GM12878 (cell line): Measurements from ENCODE around the gene TMEM87A. TPM values are rescaled to one million over a fixed set of nuclear protein-coding genes. Genes with fewer than 3 reads are reported as not detected.
A peak's percentile ranks its signal among the peaks of the same experiment; 100 is the strongest.

Experiments used
- ATAC-seq: fragments of 200-7000 bp; cut with Tn5 transposase; 3 replicates; pipeline ENCODE4 v1.9.1; 2020; ENCODE audit warnings: mild to moderate bottlenecking, moderate library complexity
- BruUV-seq: library from RNA; stranded (reverse); fragments of 400-500 nt; replicated peaks from 2 replicates; lab custom pipeline; 2021; lab: Mats Ljungman, UMichigan
- CTCF ChIA-PET: fragments of 300-600 bp; sonication (Branson Sonifier 250); formaldehyde crosslinking; extraction: SDS; loops from one replicate; lab custom pipeline; 2021; ENCODE audit warnings: inconsistent platforms; lab: Yijun Ruan, JAX
- POLR2A ChIA-PET: fragments of 350-600 bp; formaldehyde crosslinking; extraction: SDS; loops from one replicate; lab custom pipeline; 2021; ENCODE audit warnings: inconsistent platforms; lab: Charles Lee
- RAD21 ChIA-PET: fragments of 300-600 bp; sonication (Branson Sonifier 250); formaldehyde crosslinking; loops from one replicate; lab custom pipeline; 2023; ENCODE audit warnings: antibody characterized with exemption; ENCODE audit not compliant: unreplicated experiment; lab: Charles Lee
- SMC1A ChIA-PET: fragments of 300-600 bp; sonication (Branson Sonifier 250); formaldehyde crosslinking; loops from one replicate; lab custom pipeline; 2023; ENCODE audit not compliant: unreplicated experiment, uncharacterized antibody; lab: Charles Lee
- DNase-seq: peaks from one replicate; pipeline ENCODE4 v3.0.0-alpha.2; 2011; ENCODE audit warnings: low read depth, low spot score
- FAIRE-seq: peaks from 3 replicates; lab custom pipeline; 2011; peaks lifted over from hg19 to GRCh38; lab: Jason Lieb, UNC
- H2AFZ ChIP-seq: 2 replicates; pipeline ENCODE4 v1.6.0; 2011; ENCODE audit warnings: low read depth, low read length, control low read depth; ENCODE audit not compliant: control insufficient read depth
- H3K27ac ChIP-seq: 2 replicates; pipeline ENCODE4 v1.5.1; 2011; ENCODE audit warnings: control low read depth; ENCODE audit not compliant: control insufficient read depth, insufficient read depth
- H3K27me3 ChIP-seq, 2 experiments: replicated peaks in 1 of 2; 2 replicates each; pipeline versions ENCODE4 v1.6.0 to v1.6.1; 2011; ENCODE audit warnings: low read length in 1 of 2; ENCODE audit not compliant: control insufficient read depth in 2 of 2, insufficient read depth in 2 of 2
- H3K36me3 ChIP-seq, 2 experiments: 2 replicates each; pipeline ENCODE4 v1.5.1; 2011; ENCODE audit warnings: low read length in 1 of 2; ENCODE audit not compliant: control insufficient read depth in 2 of 2, insufficient read depth in 2 of 2
- H3K4me1 ChIP-seq: 2 replicates; pipeline ENCODE4 v1.6.1; 2011; ENCODE audit warnings: mild to moderate bottlenecking, low read length, moderate library complexity, mixed read lengths; ENCODE audit not compliant: control insufficient read depth, insufficient read depth
- H3K4me2 ChIP-seq: 2 replicates; pipeline ENCODE4 v1.6.0; 2011; ENCODE audit warnings: control low read depth; ENCODE audit not compliant: control insufficient read depth, insufficient read depth
- H3K4me3 ChIP-seq: fragments of 200-600 bp; sonication (generic); 2 replicates; pipeline ENCODE4 v1.5.1; 2016
- H3K79me2 ChIP-seq: 2 replicates; pipeline ENCODE4 v1.6.0; 2011; ENCODE audit warnings: low read length; ENCODE audit not compliant: control insufficient read depth, insufficient read depth
- H3K9ac ChIP-seq: 2 replicates; pipeline ENCODE4 v1.8.0; 2011; ENCODE audit warnings: low read length, control low read depth, mixed read lengths; ENCODE audit not compliant: control insufficient read depth, insufficient read depth
- H3K9me3 ChIP-seq: replicated peaks from 3 replicates; pipeline ENCODE4 v1.5.1; 2011; ENCODE audit warnings: mild to moderate bottlenecking, low read length; ENCODE audit not compliant: control insufficient read depth, insufficient read depth
- H4K20me1 ChIP-seq: 2 replicates; pipeline ENCODE4 v1.6.0; 2011; ENCODE audit not compliant: control insufficient read depth, insufficient read depth
- ASH2L ChIP-seq: fragments of 300-600, 200-600 bp; sonication (generic); IDR thresholded peaks from 2 replicates; pipeline ENCODE4 v1.6.1; 2017; ENCODE audit warnings: low read depth, mild to moderate bottlenecking, borderline replicate concordance
- ATF7 ChIP-seq: fragments of 450-650 bp; IDR thresholded peaks from 2 replicates; pipeline ENCODE4 v1.6.1; 2016; ENCODE audit warnings: low read depth, mild to moderate bottlenecking
- CREB1 ChIP-seq: IDR thresholded peaks from 2 replicates; pipeline ENCODE4 v1.6.1; 2012; ENCODE audit warnings: low read depth, mild to moderate bottlenecking, inconsistent platforms
- CTCF ChIP-seq, 3 experiments: IDR thresholded peaks in 2 of 3; conservative IDR thresholded peaks in 1 of 3; 2 replicates each; pipeline ENCODE4 v1.5.1; 2011; ENCODE audit warnings: low read depth in 3 of 3, low read length in 3 of 3, mild to moderate bottlenecking in 3 of 3, control low read depth in 2 of 3, moderate library complexity in 2 of 3, inconsistent platforms in 1 of 3, mixed read lengths in 1 of 3; ENCODE audit not compliant: control insufficient read depth in 2 of 3, insufficient read depth in 1 of 3; ENCODE audit errors: extremely low read depth in 1 of 3
- ESRRA ChIP-seq: IDR thresholded peaks from 2 replicates; pipeline ENCODE4 v1.6.1; 2012; ENCODE audit warnings: mild to moderate bottlenecking, low read length, improper control_type of control experiment
- KDM1A ChIP-seq: fragments of 200-600 bp; sonication (generic); IDR thresholded peaks from 2 replicates; pipeline ENCODE4 v1.6.1; 2016; ENCODE audit warnings: borderline replicate concordance
- MTA2 ChIP-seq: fragments of 450-650 bp; IDR thresholded peaks from 2 replicates; pipeline ENCODE4 v1.6.1; 2016; ENCODE audit warnings: low read depth, mild to moderate bottlenecking, moderate library complexity
- POLR2AphosphoS5 ChIP-seq: IDR thresholded peaks from 2 replicates; pipeline ENCODE4 v1.6.1; 2011; ENCODE audit warnings: mild to moderate bottlenecking, low read length, inconsistent platforms
- REST ChIP-seq: IDR thresholded peaks from 2 replicates; pipeline ENCODE4 v1.6.1; 2012; ENCODE audit warnings: mild to moderate bottlenecking, low read depth, low read length
- TCF3 ChIP-seq: IDR thresholded peaks from 2 replicates; pipeline ENCODE4 v1.6.1; 2012; ENCODE audit warnings: low read depth, mild to moderate bottlenecking, low read length, borderline replicate concordance; ENCODE audit not compliant: insufficient read depth
- ZNF24 ChIP-seq: fragments of 450-650 bp; IDR thresholded peaks from 2 replicates; pipeline ENCODE4 v1.6.1; 2017; ENCODE audit warnings: antibody characterized with exemption, mild to moderate bottlenecking
- ZSCAN29 ChIP-seq: fragments of 450-650 bp; IDR thresholded peaks from 2 replicates; pipeline ENCODE4 v1.6.1; 2017; ENCODE audit warnings: mild to moderate bottlenecking, moderate library complexity
- WGBS: methylation state at CpG from one replicate; pipeline ENCODE4 v1.1.6; 2016; ENCODE audit warnings: low lambda C conversion rate; ENCODE audit not compliant: insufficient replicate concordance, insufficient coverage; ENCODE audit errors: missing lambda C conversion rate; 5-methylcytosine and 5-hydroxymethylcytosine counted together
- in situ Hi-C: fragments of 300-500 bp; cut with MboI; formaldehyde crosslinking; loops from 9 replicates; pipeline ENCODE4 v1.14.3; 2018; ENCODE audit warnings: mixed read lengths
- intact Hi-C: fragments of 100-400 bp; cut with micrococcal nuclease; formaldehyde crosslinking; loops from one replicate; pipeline ENCODE4 v1.14.2; 2022; ENCODE audit not compliant: unreplicated experiment
- polyA plus RNA-seq, 11 experiments: library from polyadenylated mRNA; depleted of rRNA in 4 of 11; unstranded in 6 of 11; stranded (reverse) in 5 of 11; fragments of >200 nt; fragmentation: Nextera tagmentation in 4 of 11; fragmentation: Illumina TruSeq in 1 of 11; extraction: Ambion mirVana in 4 of 11; extraction: Trizol in 1 of 11; gene quantifications; 1 replicate in 1 of 11; 2 replicates in 10 of 11; pipeline versions ENCODE4 v1.2.1 to v1.2.3, GENCODE V29; 2011 to 2016; ENCODE audit warnings: inconsistent platforms in 2 of 11, missing spikeins in 2 of 11, low read depth in 1 of 11
- total RNA-seq, 4 experiments: library from RNA; depleted of rRNA in 3 of 4; stranded (reverse); fragments of >200 nt in 3 of 4; fragmentation: Illumina TruSeq in 1 of 4; extraction: Trizol in 1 of 4; gene quantifications; 2 replicates each; pipeline versions ENCODE4 v1.2.1 to v1.2.3, GENCODE V29; 2013 to 2021

TMEM87A gene
- total and polyA plus RNA-seq, 10 of the 15 experiments (the other 5 are each of a cell fraction or from before 2014, with no cell fraction given) = 18.2 to 53.2 (median 33.4) TPM

- no peak for FAIRE-seq
- TF ChIP-seq ESRRA = no peak
- no peak for TF ChIP-seq ASH2L
- TF ChIP-seq CREB1 = no peak
- TF ChIP-seq POLR2AphosphoS5 = no peak
- ChIA-PET CTCF (interaction anchor here (1.6 kb wide), 1 partner anchor 22 kb away, joined by 3 read pairs; no protein-coding TSS in a partner anchor), POLR2A (no interaction called here), RAD21 (no interaction called here), SMC1A (interaction anchor here (0.7 to 1.4 kb wide), 4 partner anchors 10 to 231 kb away, joined by 3 to 4 read pairs (median 3); no protein-coding TSS in a partner anchor)
- Histone ChIP-seq H3K9ac (no peak overlapping the region), H4K20me1 (no peaks in the 10 kb centered on the region), H3K4me3 (0 out of 2 replicates have a peak overlapping the region, but pooled peaks have one; percentile 35), H3K79me2 (peaks cover 62% of the 10 kb centered on the region), H3K36me3 (peaks cover 0 to 10% of the 10 kb centered on the region in 2 experiments; a peak in 2 of 4 replicates), H3K4me1 (no peaks in the 10 kb centered on the region; the same call in 1 of the 2 replicates), H3K4me2 (peak overlapping the region; percentile 59), H3K27me3 (no peaks in the 10 kb centered on the region), H3K27ac (no peak overlapping the region), H2AFZ (no peak overlapping the region), H3K9me3 (no peaks in the 10 kb centered on the region)
- no TSS peak for BruUV-seq
- intact Hi-C loops (no loop called here), in situ Hi-C loops (loop anchor here (25.0 kb wide), 1 partner anchor 1516 kb away; the partner anchor contains the start of genes ELL3 and SERF2)
- no peak for ATAC-seq
- 75% methylated on average over 5 of the region's 5 CpGs for WGBS
- no peak for DNase-seq
Measured at GRCh38 chr15:42270996-42271395, 2.2 kb downstream of the TMEM87A start.

- Histone ChIP-seq H4K20me1 (no peaks in the 10 kb centered on the region), H3K4me2 (peak overlapping the region; percentile 59; the same call in 1 of the 2 replicates), H3K79me2 (peaks cover 58% of the 10 kb centered on the region), H3K9me3 (no peaks in the 10 kb centered on the region), H3K4me3 (0 out of 2 replicates have a peak overlapping the region, but pooled peaks have one; percentile 6), H3K27ac (no peak overlapping the region), H3K4me1 (no peaks in the 10 kb centered on the region; the same call in 1 of the 2 replicates), H2AFZ (no peak overlapping the region), H3K9ac (no peak overlapping the region), H3K27me3 (no peaks in the 10 kb centered on the region), H3K36me3 (peaks cover 0 to 13% of the 10 kb centered on the region in 2 experiments; a peak in 3 of 4 replicates)
- DNase-seq = no peak
- BruUV-seq = no TSS peak
- ChIA-PET POLR2A (interaction anchor here (0.6 kb wide), 1 partner anchor 356 kb away, joined by 3 read pairs; no protein-coding TSS in a partner anchor), CTCF (interaction anchor here (0.6 to 1.6 kb wide), 2 partner anchors 22 to 117 kb away, joined by 3 read pairs; no protein-coding TSS in a partner anchor), SMC1A (interaction anchor here (0.8 to 1.4 kb wide), 3 partner anchors 9 to 232 kb away, joined by 3 to 4 read pairs (median 3); no protein-coding TSS in a partner anchor), RAD21 (no interaction called here)
- intact Hi-C loops = no loop called here
- FAIRE-seq = no peak
- in situ Hi-C loops = loop anchor here (25.0 kb wide), 1 partner anchor 1517 kb away; the partner anchor contains the start of genes ELL3 and SERF2
- WGBS = 48% methylated on average over 2 of the region's 2 CpGs
- ATAC-seq = no peak
- TF ChIP-seq TCF3 (no peak), KDM1A (no peak), ZNF24 (no peak), CTCF (IDR thresholded peaks at IDR 0.05 in 2 of 3, conservative IDR thresholded peaks at IDR 0.05 in 1 of 3; ENCODE audit: control insufficient read depth in 2 of 3, extremely low read depth in 1 of 3, insufficient read depth in 1 of 3, low read depth in 3 of 3, low read length in 3 of 3) (no peak), ATF7 (no peak), REST (no peak), ZSCAN29 (no peak), MTA2 (no peak)
Measured at GRCh38 chr15:42270551-42270950, 2.7 kb downstream of the TMEM87A start.
